HG03432 (cell line): ENCODE measurements around the gene CRYBG3.
"Not testable (repeated sequence)": the region's sequence is repeated elsewhere in the genome, so short reads cannot be mapped to it uniquely, and the experiment has no call there.

Source experiments
- ATAC-seq: cut with Tn5 transposase; IDR thresholded peaks from one replicate; pipeline ENCODE4 v1.9.1; 2021; ENCODE audit warnings: mild to moderate bottlenecking, moderate library complexity; ENCODE audit not compliant: unreplicated experiment

Gene CRYBG3

DNA sequence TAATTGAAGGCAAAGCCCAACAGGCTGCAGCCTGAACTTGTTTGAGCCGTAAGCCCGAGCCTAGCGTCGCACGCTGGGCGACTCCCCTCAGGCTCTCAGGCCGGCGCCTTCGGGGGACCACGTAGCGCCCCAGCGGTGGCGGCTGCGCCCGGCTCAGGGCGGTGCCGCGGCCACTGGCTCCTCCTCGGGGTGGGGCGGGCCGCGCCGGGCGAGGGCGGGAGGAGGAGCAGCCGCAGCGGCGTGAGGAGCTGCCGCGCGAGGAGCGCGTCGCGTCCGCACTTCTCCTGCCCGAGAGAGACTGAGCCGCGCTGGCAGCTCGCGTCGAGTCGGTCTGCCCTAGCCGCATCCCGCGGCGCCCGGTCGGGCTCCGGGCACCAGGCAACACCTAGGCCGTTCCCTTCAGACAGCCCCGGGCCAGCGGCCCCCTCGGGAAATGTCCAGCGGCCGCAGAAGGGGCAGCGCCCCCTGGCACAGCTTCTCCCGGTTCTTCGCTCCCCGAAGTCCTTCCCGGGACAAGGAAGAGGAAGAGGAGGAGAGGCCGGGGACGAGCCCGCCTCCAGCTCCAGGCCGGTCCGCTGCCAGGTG lies at the start of gene CRYBG3:
TSS of gene CRYBG3 (plus strand) at position 238 of the 585 bp plus-strand sequence. CDS start at position 434, 196 bp downstream.
- peak; percentile 99 for ATAC-seq

DNA sequence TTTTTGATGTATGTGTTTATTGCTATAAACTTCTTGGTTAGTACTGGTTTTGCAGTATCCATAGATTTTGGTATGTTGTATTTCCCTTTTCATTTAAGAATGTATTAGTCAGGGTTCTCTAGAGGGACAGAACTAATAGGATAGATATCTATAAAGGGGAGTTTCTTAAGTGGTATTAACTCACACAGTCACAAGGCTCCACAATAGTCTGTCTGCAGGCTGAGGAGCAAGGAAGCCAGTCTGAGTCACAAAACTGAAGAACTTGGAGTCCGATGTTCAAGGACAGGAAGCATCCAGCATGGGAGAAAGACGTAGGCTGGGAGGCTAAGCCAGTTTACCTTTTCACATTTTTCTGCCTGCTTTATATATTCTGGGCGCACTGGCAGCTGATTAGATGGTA lies 48.9 kb upstream of the CRYBG3 start:
- ATAC-seq: no peak

DNA sequence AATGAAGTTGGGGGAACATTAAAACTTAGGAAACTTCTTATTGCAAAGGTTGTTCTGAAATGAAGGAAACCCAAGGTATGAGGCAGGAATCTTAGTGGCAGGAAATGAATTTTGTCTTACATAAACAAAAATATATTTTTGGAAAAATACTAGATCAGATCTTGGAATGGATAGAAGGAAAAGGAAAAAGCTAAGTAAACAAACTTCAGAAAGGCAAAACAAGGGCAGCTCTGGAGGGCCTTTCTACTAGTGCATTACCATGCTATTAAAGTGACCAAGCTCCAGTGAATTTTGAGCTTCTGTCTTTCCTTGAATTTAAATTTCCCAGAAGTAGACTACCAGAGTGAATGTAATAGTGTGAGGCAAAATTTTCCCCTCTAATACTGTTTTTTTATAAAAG lies 43.7 kb upstream of the CRYBG3 start:
- no peak for ATAC-seq

- ATAC-seq: peak; percentile 80
Measured at GRCh38 chr3:97793420-97794019, 28.3 kb upstream of the CRYBG3 start.

DNA sequence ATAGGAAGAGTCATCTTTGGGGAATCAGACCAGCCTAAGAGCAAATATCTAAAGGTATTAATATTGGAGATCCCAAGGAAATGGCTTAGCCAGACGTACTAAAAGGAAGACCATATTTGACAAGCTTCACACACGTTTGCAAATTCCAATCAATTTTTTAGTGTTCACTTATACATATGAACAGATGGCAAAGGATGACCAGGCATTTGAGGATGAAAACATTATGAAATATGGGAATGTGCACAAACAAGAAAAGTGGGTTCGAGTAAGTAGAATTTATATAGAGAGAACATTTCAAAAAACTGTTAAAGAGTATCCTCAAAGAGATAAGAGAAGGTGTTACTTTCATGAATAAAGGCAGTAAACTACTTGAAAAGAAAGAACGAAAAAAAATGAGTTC lies 25.9 kb upstream of the CRYBG3 start:
- no peak for ATAC-seq

DNA sequence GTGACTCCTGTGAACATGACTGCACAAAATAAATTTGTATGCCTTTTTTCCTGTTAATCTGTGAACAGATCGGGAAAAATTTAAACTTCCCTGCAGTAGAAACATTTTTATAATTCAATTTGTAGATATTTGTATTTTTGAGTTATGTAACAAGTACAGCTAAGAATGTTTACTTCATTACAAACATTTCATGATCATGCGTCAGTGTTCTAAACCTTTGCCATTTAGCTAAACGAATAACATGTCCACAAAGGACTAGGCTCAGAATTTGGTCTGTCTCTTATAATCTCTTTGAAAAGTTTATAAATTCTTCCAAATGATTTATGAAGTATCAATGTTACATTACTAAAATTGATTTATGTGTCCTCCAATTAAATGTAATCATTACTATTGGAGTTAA lies 17.3 kb upstream of the CRYBG3 start:
- no peak for ATAC-seq

GRCh38 chr3:97810779-97811390 lies 10.9 kb upstream of the CRYBG3 start:
- ATAC-seq: no peak

DNA sequence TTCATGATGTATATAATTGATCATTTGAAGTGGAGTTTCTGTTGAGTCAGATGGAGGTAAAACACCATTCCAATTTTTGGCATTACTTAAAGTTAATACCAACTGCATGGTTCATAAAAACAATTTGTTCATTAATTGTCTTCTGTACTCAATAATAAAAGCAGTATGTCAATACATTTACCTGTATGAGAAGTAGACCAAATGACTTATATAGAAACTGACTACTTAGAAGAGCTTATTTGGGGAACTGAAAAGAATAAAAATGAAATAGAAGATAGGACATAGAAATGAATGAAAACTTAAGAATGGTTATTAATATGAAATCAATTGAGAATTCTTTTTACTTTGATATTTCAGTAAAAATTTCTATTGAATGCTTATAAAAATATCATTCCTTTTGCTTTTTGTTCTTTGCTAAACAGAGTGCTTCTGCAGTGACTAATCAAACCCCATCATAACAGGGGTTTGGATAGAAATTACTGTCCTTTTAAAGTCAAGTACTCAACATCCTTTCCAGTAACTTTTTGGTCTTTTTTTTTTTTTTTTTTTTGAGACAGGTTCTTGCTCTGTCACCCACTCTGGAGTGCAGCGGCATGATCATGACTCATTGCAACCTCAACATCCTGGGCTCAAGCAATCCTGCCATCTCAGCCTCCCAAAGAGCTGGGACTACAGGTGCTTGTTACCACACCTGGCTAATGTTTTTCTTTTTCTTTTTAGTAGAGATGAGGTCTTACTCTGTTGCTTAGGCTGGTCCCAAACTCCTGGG lies 6.5 kb upstream of the CRYBG3 start:
- ATAC-seq: peak; percentile 59

GRCh38 chr3:97816811-97817210 lies 5.0 kb upstream of the CRYBG3 start:
- no peak for ATAC-seq

GRCh38 chr3:97817965-97818364 lies 3.8 kb upstream of the CRYBG3 start:
- ATAC-seq: no peak

DNA sequence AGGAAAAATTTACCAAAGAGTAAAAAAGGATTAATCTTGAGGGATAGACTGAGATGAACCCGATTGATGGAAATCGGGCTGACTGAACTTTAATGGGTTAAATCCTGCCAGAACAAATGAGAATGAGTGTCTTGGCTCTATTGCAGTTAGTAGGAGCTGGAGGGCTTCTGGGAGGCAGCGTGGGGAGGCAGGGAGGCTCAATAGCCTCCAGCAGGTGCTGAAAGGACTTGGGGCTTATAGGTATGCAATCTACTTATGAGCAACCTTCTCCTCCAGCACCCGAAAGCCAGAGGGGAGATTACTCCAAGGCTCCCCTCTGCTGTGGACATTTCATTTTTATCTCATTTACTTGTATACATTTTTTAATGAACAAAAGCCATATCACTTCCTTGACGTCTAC lies 1.0 kb upstream of the CRYBG3 start:
- no peak for ATAC-seq

- peak; percentile 55 for ATAC-seq
Measured at GRCh38 chr3:97821287-97821773, 481 bp upstream of the CRYBG3 start.

DNA sequence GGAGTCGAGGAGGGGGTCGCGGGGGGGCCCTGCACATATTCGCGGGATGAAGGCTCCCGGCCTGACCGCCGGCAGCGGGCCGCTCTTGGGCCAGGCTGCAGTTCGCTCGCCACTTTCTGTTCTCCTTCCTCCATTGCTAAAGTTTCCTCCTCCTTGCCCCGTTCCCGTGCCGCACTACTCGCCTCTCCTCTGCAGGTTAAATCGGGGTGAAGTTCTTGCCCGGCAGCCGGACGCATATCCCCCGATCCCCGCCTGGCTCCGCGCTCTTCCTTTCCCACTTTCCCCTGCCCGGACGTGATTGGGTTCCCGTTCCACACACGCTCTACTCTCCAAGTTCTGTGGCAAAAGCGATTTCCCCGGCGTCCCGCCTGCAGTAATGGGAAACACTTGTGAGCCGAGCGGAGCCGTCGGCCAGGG lies 556 bp downstream of the CRYBG3 start:
- ATAC-seq: peak; percentile 33

GRCh38 chr3:97823046-97824004 lies 1.5 kb downstream of the CRYBG3 start:
- no peak for ATAC-seq

DNA sequence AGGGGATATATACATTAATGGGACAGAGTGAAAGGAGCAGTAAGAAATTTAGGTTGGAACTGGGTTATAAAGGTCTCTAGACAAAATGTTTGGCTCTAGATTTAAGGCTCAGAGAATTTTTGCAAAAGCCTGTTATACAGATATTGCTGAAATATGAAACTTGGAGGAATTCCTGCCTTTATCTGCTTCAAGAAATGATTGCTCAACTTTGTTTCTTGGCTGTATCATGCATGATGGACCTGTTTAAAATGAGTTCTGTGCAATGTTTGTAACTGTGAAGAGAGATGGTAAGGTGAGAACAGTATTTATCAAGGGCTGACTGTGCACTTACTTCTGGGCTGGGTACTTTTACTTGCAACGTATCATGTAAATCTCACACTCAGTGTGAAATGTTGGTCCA lies 3.3 kb downstream of the CRYBG3 start:
- ATAC-seq: no peak

- no peak for ATAC-seq
Measured at GRCh38 chr3:97827741-97828471, 6.1 kb downstream of the CRYBG3 start.

DNA sequence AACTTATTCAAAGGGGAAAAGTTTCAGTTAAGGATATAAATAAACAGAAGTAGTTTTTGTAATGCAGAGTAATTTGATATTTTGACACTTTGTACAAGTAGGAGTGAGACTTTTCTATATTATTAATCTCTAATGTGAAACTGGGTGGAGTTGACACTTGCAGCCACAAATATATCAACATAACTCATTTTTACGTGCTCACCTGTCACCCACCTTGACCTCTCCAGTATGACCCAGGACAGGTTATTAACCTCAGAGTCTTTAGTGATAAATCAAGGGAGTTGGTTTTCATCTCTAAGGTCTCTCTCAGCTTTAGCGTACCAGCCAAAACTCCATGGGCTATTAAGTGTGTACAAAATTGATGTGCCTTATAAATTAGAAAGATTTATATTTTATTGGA lies 7.4 kb downstream of the CRYBG3 start:
- no peak for ATAC-seq

GRCh38 chr3:97830638-97831037 lies 8.8 kb downstream of the CRYBG3 start:
- ATAC-seq: no peak

GRCh38 chr3:97831140-97831539 lies 9.3 kb downstream of the CRYBG3 start:
- ATAC-seq: no peak

GRCh38 chr3:97833184-97833583 lies 11.4 kb downstream of the CRYBG3 start:
- not testable (repeated sequence) for ATAC-seq
